Urothelium cell line (cell line): ENCODE measurements around the gene CNTNAP3B.
A peak's percentile ranks its signal among the peaks of the same experiment; 100 is the strongest.
"Not testable (repeated sequence)": the region's sequence is repeated elsewhere in the genome, so short reads cannot be mapped to it uniquely, and the experiment has no call there.

Source experiments
- DNase-seq: peaks from one replicate; pipeline ENCODE4 v3.0.0; 2011; ENCODE audit warnings: low spot score, mixed read lengths
- FAIRE-seq: peaks from 2 replicates; lab custom pipeline; 2011; peaks lifted over from hg19 to GRCh38; lab: Jason Lieb, UNC

Gene CNTNAP3B

GRCh38 chr9:42129073-42129729, at the start of gene CNTNAP3B:
TSS of gene CNTNAP3B (minus strand) at chr9:42129426. CDS start at chr9:42129094, 332 bp downstream.
- not testable (repeated sequence) for FAIRE-seq, DNase-seq

- not testable (repeated sequence) for DNase-seq, FAIRE-seq
These were observed 31.1 kb upstream of the CNTNAP3B start for GRCh38 chr9:42160299-42160698.

GRCh38 chr9:42127056-42127841, 2.0 kb downstream of the CNTNAP3B start:
- peak; percentile 2 for DNase-seq
- FAIRE-seq, result not testable (repeated sequence)

- FAIRE-seq, result not testable (repeated sequence)
These were observed 8.2 kb downstream of the CNTNAP3B start for GRCh38 chr9:42121007-42121406.

GRCh38 chr9:42095929-42096328, 33.3 kb downstream of the CNTNAP3B start:
- FAIRE-seq, DNase-seq: not testable (repeated sequence)

More at GRCh38 chr9:42121007-42121406, 8.2 kb downstream of the CNTNAP3B start:
- DNase-seq, result not testable (repeated sequence)

GRCh38 chr9:42084559-42084952, 44.7 kb downstream of the CNTNAP3B start:
- not testable (repeated sequence) for FAIRE-seq, DNase-seq

- not testable (repeated sequence) for FAIRE-seq, DNase-seq
These were observed 45.2 kb downstream of the CNTNAP3B start for GRCh38 chr9:42083877-42084558.

GRCh38 chr9:42080376-42080775, 48.9 kb downstream of the CNTNAP3B start:
- FAIRE-seq, DNase-seq: not testable (repeated sequence)

GRCh38 chr9:42074868-42075267, 54.4 kb downstream of the CNTNAP3B start:
- DNase-seq, FAIRE-seq: not testable (repeated sequence)

GRCh38 chr9:42071026-42071425, 58.2 kb downstream of the CNTNAP3B start:
- not testable (repeated sequence) for DNase-seq, FAIRE-seq

- not testable (repeated sequence) for FAIRE-seq, DNase-seq
These were observed 59.0 kb downstream of the CNTNAP3B start for GRCh38 chr9:42070035-42070799.

GRCh38 chr9:42053874-42054273, 75.4 kb downstream of the CNTNAP3B start:
- FAIRE-seq, result not testable (repeated sequence)

GRCh38 chr9:42050701-42051100, 78.5 kb downstream of the CNTNAP3B start:
- DNase-seq, FAIRE-seq: not testable (repeated sequence)

More at GRCh38 chr9:42053874-42054273, 75.4 kb downstream of the CNTNAP3B start:
- not testable (repeated sequence) for DNase-seq

GRCh38 chr9:42044422-42045010, 84.7 kb downstream of the CNTNAP3B start:
- not testable (repeated sequence) for DNase-seq, FAIRE-seq

- not testable (repeated sequence) for FAIRE-seq, DNase-seq
These were observed 95.7 kb downstream of the CNTNAP3B start for GRCh38 chr9:42033541-42033940.

GRCh38 chr9:42020639-42021038, 108.6 kb downstream of the CNTNAP3B start:
- DNase-seq, FAIRE-seq: not testable (repeated sequence)

GRCh38 chr9:42018220-42018922, 110.9 kb downstream of the CNTNAP3B start:
- not testable (repeated sequence) for DNase-seq, FAIRE-seq

- not testable (repeated sequence) for FAIRE-seq, DNase-seq
These were observed 114.9 kb downstream of the CNTNAP3B start for GRCh38 chr9:42014317-42014716.

GRCh38 chr9:41991607-41992006, 137.6 kb downstream of the CNTNAP3B start:
- not testable (repeated sequence) for DNase-seq, FAIRE-seq
